Right ventricle myocardium superior (tissue), 1 donor: ENCODE results near the gene INS. TPM values are rescaled to one million over a fixed set of nuclear protein-coding genes. Genes with fewer than 3 reads are reported as not detected.
A peak's percentile ranks its signal among the peaks of the same experiment; 100 is the strongest.
"Not testable (repeated sequence)": the region's sequence is repeated elsewhere in the genome, so short reads cannot be mapped to it uniquely, and the experiment has no call there.

ENCODE experiments used
- ATAC-seq: fragments of 200-7000 bp; cut with Tn5 transposase; one replicate; pipeline ENCODE4 v1.9.1; 2020; ENCODE audit warnings: mild to moderate bottlenecking; ENCODE audit not compliant: poor library complexity
- DNase-seq: peaks from one replicate; pipeline ENCODE4 v3.0.0-alpha.2; 2020
- intact Hi-C: fragments of 100-400 bp; cut with DNase I; formaldehyde crosslinking; loops from one replicate; pipeline ENCODE4 v1.11.2; 2022
- total RNA-seq: library from RNA; stranded (reverse); fragmentation: NEBNext Ultra II Directional; extraction: Animal tissue kit (Norgen Biotek cat#: 25700); gene quantifications from one replicate; pipeline ENCODE4 v1.2.1, GENCODE V29; 2021
- donor health status: DM: no; HTN: yes; CAD: no; lungs with severe emphysema.

The INS gene
- total RNA-seq, 1 donor from 2014 or later: not detected

GRCh38 chr11:2187280-2187707 lies 26.3 kb upstream of the INS start:
- ATAC-seq (no peak), DNase-seq (no peak)
- intact Hi-C loops: loop anchor here (2.0 kb wide), 1 partner anchor 234 kb away; no protein-coding TSS in a partner anchor

- intact Hi-C loops: loop anchor here (2.0 kb wide), 1 partner anchor 234 kb away; no protein-coding TSS in a partner anchor
- peak; percentile 81 for ATAC-seq
Observed at GRCh38 chr11:2186669-2187279, 25.8 kb upstream of the INS start.

GRCh38 chr11:2185324-2186085 lies 24.5 kb upstream of the INS start:
- DNase-seq: no peak
- no peak for ATAC-seq
- intact Hi-C loops: loop anchor here (2.0 kb wide), 1 partner anchor 235 kb away; no protein-coding TSS in a partner anchor

More at GRCh38 chr11:2186669-2187279, 25.8 kb upstream of the INS start:
- no peak for DNase-seq

GRCh38 chr11:2182692-2183474 lies 21.9 kb upstream of the INS start:
- ATAC-seq (no peak), DNase-seq (no peak)
- intact Hi-C loops: no loop called here

- no peak for ATAC-seq
- no peak for DNase-seq
- intact Hi-C loops: no loop called here
Observed at GRCh38 chr11:2182075-2182474, 21.1 kb upstream of the INS start.

GRCh38 chr11:2180789-2181370 lies 19.9 kb upstream of the INS start:
- ATAC-seq: no peak
- intact Hi-C loops: no loop called here
- no peak for DNase-seq

GRCh38 chr11:2180347-2180746 lies 19.3 kb upstream of the INS start:
- intact Hi-C loops: no loop called here
- no peak for ATAC-seq
- no peak for DNase-seq

- intact Hi-C loops: no loop called here
- no peak for ATAC-seq
- DNase-seq: no peak
Observed at GRCh38 chr11:2179516-2179915, 18.5 kb upstream of the INS start.

GRCh38 chr11:2178906-2179494 lies 18.0 kb upstream of the INS start:
- DNase-seq (no peak), ATAC-seq (no peak)
- intact Hi-C loops: no loop called here

- intact Hi-C loops, ATAC-seq, DNase-seq: not testable (repeated sequence)
Observed at GRCh38 chr11:2178055-2178773, 17.2 kb upstream of the INS start.

- intact Hi-C loops: no loop called here
- DNase-seq: no peak
- no peak for ATAC-seq
Observed at GRCh38 chr11:2177076-2177475, 16.1 kb upstream of the INS start.

GRCh38 chr11:2176389-2176900 lies 15.4 kb upstream of the INS start:
- DNase-seq (no peak), ATAC-seq (no peak)
- intact Hi-C loops: no loop called here

- intact Hi-C loops: no loop called here
- DNase-seq: no peak
- peak; percentile 76 for ATAC-seq
Observed at GRCh38 chr11:2175659-2176058, 14.7 kb upstream of the INS start.

- ATAC-seq (no peak), DNase-seq (no peak)
- intact Hi-C loops: no loop called here
Observed at GRCh38 chr11:2174361-2174760, 13.4 kb upstream of the INS start.

- ATAC-seq (no peak), DNase-seq (no peak)
- intact Hi-C loops: no loop called here
Observed at GRCh38 chr11:2173761-2174160, 12.8 kb upstream of the INS start.

GRCh38 chr11:2173150-2173693 lies 12.2 kb upstream of the INS start:
- DNase-seq (no peak), ATAC-seq (no peak)
- intact Hi-C loops: no loop called here

- DNase-seq (no peak), ATAC-seq (no peak)
- intact Hi-C loops: no loop called here
Observed at GRCh38 chr11:2172676-2173075, 11.7 kb upstream of the INS start.

- DNase-seq (no peak), ATAC-seq (no peak)
- intact Hi-C loops: no loop called here
Observed at GRCh38 chr11:2171591-2172003, 10.6 kb upstream of the INS start, which contains the start of gene TH. Gene TH, minus strand, starts transcription at chr11:2171815. Its CDS starts 29 bp downstream, at chr11:2171786.
